AG04450 (cell line): Measurements from ENCODE around the gene LONRF3. TPM values are rescaled to one million over a fixed set of nuclear protein-coding genes. Genes with fewer than 3 reads are reported as not detected.

Experiments used
- CTCF ChIA-PET: fragments of 300-600, 350-600 bp; formaldehyde crosslinking; extraction: SDS; loops from one replicate; lab custom pipeline; 2022; ENCODE audit warnings: antibody characterized with exemption, inconsistent platforms; lab: Charles Lee
- POLR2A ChIA-PET: fragments of 350-600 bp; formaldehyde crosslinking; extraction: SDS; loops from one replicate; lab custom pipeline; 2021; ENCODE audit warnings: antibody characterized with exemption, inconsistent platforms; lab: Yijun Ruan, JAX
- DNase-seq: peaks from one replicate; pipeline ENCODE4 v3.0.0-alpha.2; 2011; ENCODE audit warnings: low read depth, low spot score
- H3K27ac ChIP-seq: one replicate; pipeline ENCODE4 v1.5.1; 2012; ENCODE audit warnings: low read depth, low read length, control low read depth
- H3K27me3 ChIP-seq: one replicate; pipeline ENCODE4 v1.6.0; 2012; ENCODE audit warnings: low read length; ENCODE audit not compliant: control insufficient read depth, insufficient read depth
- H3K4me3 ChIP-seq: 2 replicates; pipeline ENCODE4 v1.5.1; 2011; ENCODE audit warnings: mild to moderate bottlenecking, low read depth, low read length, control low read depth
- H3K9me3 ChIP-seq: 2 replicates; pipeline ENCODE4 v1.5.1; 2012; ENCODE audit warnings: low read length; ENCODE audit not compliant: control insufficient read depth, insufficient read depth
- CTCF ChIP-seq: IDR thresholded peaks from 2 replicates; pipeline ENCODE4 v1.5.1; 2011; ENCODE audit warnings: low read depth, low read length, control low read depth, inconsistent platforms
- polyA plus RNA-seq: library from polyadenylated mRNA; depleted of rRNA; stranded (reverse); fragments of >200 nt; gene quantifications from 2 replicates; pipeline ENCODE4 v1.2.3, GENCODE V29; 2011

Gene LONRF3
- polyA plus RNA-seq, 1 experiment, result not detected

GRCh38 chrX:118945921-118946320 lies 28.5 kb upstream of the LONRF3 start:
- POLR2A ChIA-PET, result no interaction called here
- no peaks in the 10 kb centered on the region for H3K9me3 ChIP-seq

GRCh38 chrX:118948270-118948669 lies 26.1 kb upstream of the LONRF3 start:
- ChIA-PET POLR2A (no interaction called here), CTCF (interaction anchor here (1.3 kb wide), 1 partner anchor 109 kb away, joined by 3 read pairs; no protein-coding TSS in a partner anchor)
- Histone ChIP-seq H3K4me3 (no peak overlapping the region), H3K27me3 (no peaks in the 10 kb centered on the region), H3K27ac (no peak overlapping the region), H3K9me3 (no peaks in the 10 kb centered on the region)
- no peak for TF ChIP-seq CTCF
- no peak for DNase-seq

More at GRCh38 chrX:118945921-118946320, 28.5 kb upstream of the LONRF3 start:
- CTCF ChIA-PET, result no interaction called here
- Histone ChIP-seq H3K4me3 (no peak overlapping the region), H3K27me3 (no peaks in the 10 kb centered on the region), H3K27ac (no peak overlapping the region)
- no peak for TF ChIP-seq CTCF
- no peak for DNase-seq

- H3K9me3 ChIP-seq, result no peaks in the 10 kb centered on the region
- DNase-seq, result no peak
- ChIA-PET POLR2A (no interaction called here), CTCF (no interaction called here)
- no peak overlapping the region for H3K4me3 ChIP-seq
- no peak for TF ChIP-seq CTCF
- H3K27ac ChIP-seq, result no peak overlapping the region
- H3K27me3 ChIP-seq, result no peaks in the 10 kb centered on the region
These were observed 12.4 kb upstream of the LONRF3 start for GRCh38 chrX:118961866-118962560.

GRCh38 chrX:118963159-118963558 lies 11.3 kb upstream of the LONRF3 start:
- Histone ChIP-seq H3K27ac (no peak overlapping the region), H3K4me3 (no peak overlapping the region), H3K27me3 (no peaks in the 10 kb centered on the region), H3K9me3 (no peaks in the 10 kb centered on the region)
- CTCF ChIA-PET, result no interaction called here
- POLR2A ChIA-PET, result no interaction called here
- no peak for TF ChIP-seq CTCF
- DNase-seq, result no peak

- H3K27me3 ChIP-seq, result no peaks in the 10 kb centered on the region
- no peak overlapping the region for H3K27ac ChIP-seq
- POLR2A ChIA-PET, result no interaction called here
- CTCF ChIA-PET, result no interaction called here
- H3K4me3 ChIP-seq, result no peak overlapping the region
- no peak for TF ChIP-seq CTCF
- no peak for DNase-seq
- no peaks in the 10 kb centered on the region for H3K9me3 ChIP-seq
These were observed 10.2 kb upstream of the LONRF3 start for GRCh38 chrX:118964252-118964651.
